Hepatocyte (in vitro differentiated cells): ENCODE results near the gene NAXD.

Experiments
- EZH2 ChIP-seq: fragments of 200-600 bp; sonication (generic); IDR thresholded peaks from 2 replicates; pipeline ENCODE4 v1.6.1; 2016; ENCODE audit warnings: antibody characterized with exemption, mild to moderate bottlenecking, borderline replicate concordance
- EZH2phosphoT487 ChIP-seq: fragments of 200-600 bp; sonication (generic); IDR thresholded peaks from one replicate; pipeline ENCODE4 v1.6.1; 2018; ENCODE audit warnings: antibody characterized with exemption, mild to moderate bottlenecking, low read depth, moderate library complexity; ENCODE audit not compliant: unreplicated experiment, severe bottlenecking
- TF ChIP-seq, protein P1 (sequence below): fragments of 200-600 bp; sonication (generic); IDR thresholded peaks from 2 replicates; pipeline ENCODE4 v1.5.1; 2016; ENCODE audit warnings: antibody characterized with exemption, mild to moderate bottlenecking; ENCODE audit not compliant: poor library complexity

DNA sequence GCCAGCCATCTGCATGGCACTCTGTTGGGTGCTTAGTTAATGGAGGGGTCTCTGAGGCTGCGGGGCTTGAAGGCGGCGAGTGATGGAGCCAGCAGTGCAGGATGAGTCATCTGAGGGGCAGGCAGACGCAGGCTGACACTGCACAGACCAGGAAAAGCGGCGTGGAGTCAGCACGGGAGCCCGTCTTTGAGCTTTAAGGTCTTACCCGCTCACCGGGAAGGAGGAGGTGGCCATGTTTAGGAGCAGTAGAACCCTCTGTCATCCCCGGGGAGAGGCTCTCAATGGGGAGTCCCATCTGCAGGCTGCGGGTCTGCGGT is 13.1 kb downstream of the NAXD start:
- TF ChIP-seq, protein P1, sequence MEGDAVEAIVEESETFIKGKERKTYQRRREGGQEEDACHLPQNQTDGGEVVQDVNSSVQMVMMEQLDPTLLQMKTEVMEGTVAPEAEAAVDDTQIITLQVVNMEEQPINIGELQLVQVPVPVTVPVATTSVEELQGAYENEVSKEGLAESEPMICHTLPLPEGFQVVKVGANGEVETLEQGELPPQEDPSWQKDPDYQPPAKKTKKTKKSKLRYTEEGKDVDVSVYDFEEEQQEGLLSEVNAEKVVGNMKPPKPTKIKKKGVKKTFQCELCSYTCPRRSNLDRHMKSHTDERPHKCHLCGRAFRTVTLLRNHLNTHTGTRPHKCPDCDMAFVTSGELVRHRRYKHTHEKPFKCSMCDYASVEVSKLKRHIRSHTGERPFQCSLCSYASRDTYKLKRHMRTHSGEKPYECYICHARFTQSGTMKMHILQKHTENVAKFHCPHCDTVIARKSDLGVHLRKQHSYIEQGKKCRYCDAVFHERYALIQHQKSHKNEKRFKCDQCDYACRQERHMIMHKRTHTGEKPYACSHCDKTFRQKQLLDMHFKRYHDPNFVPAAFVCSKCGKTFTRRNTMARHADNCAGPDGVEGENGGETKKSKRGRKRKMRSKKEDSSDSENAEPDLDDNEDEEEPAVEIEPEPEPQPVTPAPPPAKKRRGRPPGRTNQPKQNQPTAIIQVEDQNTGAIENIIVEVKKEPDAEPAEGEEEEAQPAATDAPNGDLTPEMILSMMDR = no peak
- no peak for TF ChIP-seq EZH2
- TF ChIP-seq EZH2phosphoT487 = no peak
